Lung (tissue), 12 donors: ENCODE results near the gene TRAIP. TPM values are rescaled to one million over a fixed set of nuclear protein-coding genes. Genes with fewer than 3 reads are reported as not detected.

Experiments
- ATAC-seq: fragments of 200-7000 bp; cut with Tn5 transposase; one replicate; pipeline ENCODE4 v1.9.1; 2020; ENCODE audit warnings: moderate number of reproducible peaks; ENCODE audit not compliant: insufficient read depth, low FRiP score
- DNase-seq, 3 donors: peaks; one replicate each; pipeline ENCODE4 v3.0.0-alpha.2; 2013 to 2017
- H3K27ac ChIP-seq, 2 donors: one replicate each; pipeline ENCODE4 v1.5.1; 2013; ENCODE audit warnings: mild to moderate bottlenecking in 2 of 2, moderate library complexity in 2 of 2, control low read depth in 1 of 2, inconsistent platforms in 1 of 2, low read depth in 1 of 2, low read length in 1 of 2
- H3K27me3 ChIP-seq, 3 donors: one replicate each; pipeline ENCODE4 v1.5.1; 2013; ENCODE audit warnings: low read length in 2 of 3; ENCODE audit not compliant: control insufficient read depth in 3 of 3, insufficient read depth in 3 of 3
- H3K36me3 ChIP-seq, 4 donors: one replicate each; pipeline ENCODE4 v1.5.1; 2013; ENCODE audit warnings: low read length in 4 of 4, mild to moderate bottlenecking in 1 of 4, moderate library complexity in 1 of 4; ENCODE audit not compliant: control insufficient read depth in 4 of 4, insufficient read depth in 4 of 4
- H3K4me1 ChIP-seq, 5 donors: one replicate each; pipeline ENCODE4 v1.5.1; 2013; ENCODE audit warnings: low read length in 5 of 5, mild to moderate bottlenecking in 2 of 5, moderate library complexity in 1 of 5; ENCODE audit not compliant: control insufficient read depth in 5 of 5, insufficient read depth in 5 of 5
- H3K4me3 ChIP-seq: one replicate; pipeline ENCODE4 v1.5.1; 2013; ENCODE audit warnings: mild to moderate bottlenecking, control low read depth, moderate library complexity
- H3K9ac ChIP-seq, 2 donors: one replicate each; pipeline ENCODE4 v1.5.1; 2013; ENCODE audit warnings: low read length in 2 of 2, control low read depth in 1 of 2; ENCODE audit not compliant: insufficient read depth in 1 of 2
- H3K9me3 ChIP-seq, 4 donors: one replicate each; pipeline ENCODE4 v1.5.1; 2013; ENCODE audit warnings: low read length in 3 of 4, mild to moderate bottlenecking in 1 of 4, moderate library complexity in 1 of 4; ENCODE audit not compliant: control insufficient read depth in 4 of 4, insufficient read depth in 3 of 4
- CTCF ChIP-seq: IDR thresholded peaks from 2 replicates; pipeline ENCODE4 v1.5.1; 2012; ENCODE audit warnings: mild to moderate bottlenecking; ENCODE audit errors: control extremely low read depth, extremely low read depth
- WGBS, 2 donors: extraction: QIAGEN DNeasy Blood & Tissue Kit; methylation state at CpG; one replicate each; pipeline ENCODE4 v1.1.7; 2013; 5-methylcytosine and 5-hydroxymethylcytosine counted together
- polyA plus RNA-seq, 2 donors: library from polyadenylated mRNA; stranded (reverse); fragments of 200-250 nt; gene quantifications; one replicate each; pipeline ENCODE4 v1.2.1, GENCODE V29; 2013
- total RNA-seq, 2 donors: library from RNA; depleted of rRNA in 1 of 2; stranded (reverse); fragments of >200 nt in 1 of 2; gene quantifications; one replicate each; pipeline ENCODE4 v1.2.1, GENCODE V29; 2014 to 2021
- donor health status: control.
- donor health status: control.
- donor health status: Bipolar disorder and iron deficiency.
- donor health status: healthy.
- donor health status: DM: yes; HTN: yes; CAD: no.

Gene TRAIP
- total and polyA plus RNA-seq, 4 donors = 1.8 to 3.2 (median 2.4) TPM

DNA sequence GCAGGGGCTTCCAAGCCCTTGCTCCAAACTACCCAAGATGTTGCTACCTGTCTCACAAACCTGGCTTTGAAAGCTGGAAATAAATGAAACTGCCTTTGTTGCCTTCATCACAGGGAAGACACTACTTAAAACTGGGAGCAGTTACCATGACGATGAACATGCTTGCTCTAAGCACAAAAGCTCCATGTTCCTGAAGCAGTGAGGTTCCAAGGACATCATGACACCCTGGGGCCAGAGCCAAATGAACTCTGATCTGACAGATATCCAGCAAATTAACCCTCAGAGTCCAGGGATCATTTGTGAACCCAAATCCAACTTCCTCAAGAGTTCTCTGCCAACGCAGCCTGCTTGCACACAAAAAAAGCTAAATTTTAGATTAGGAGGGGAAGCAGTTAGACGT is 10.7 kb downstream of the TRAIP start:
- H3K4me1 ChIP-seq = peaks cover 0 to 3% (median 0%) of the 10 kb centered on the region in 5 donors
- no peak for DNase-seq
- H3K36me3 ChIP-seq = no peaks in the 10 kb centered on the region
- no peak overlapping the region for H3K9ac ChIP-seq
- no peaks in the 10 kb centered on the region for H3K9me3 ChIP-seq
- no peak overlapping the region for H3K27ac ChIP-seq
- 85 to 94% methylated on average over 3 of the region's 3 CpGs for WGBS, 2 donors
- H3K4me3 ChIP-seq = no peak overlapping the region
- H3K27me3 ChIP-seq = no peaks in the 10 kb centered on the region
- ATAC-seq = no peak
- TF ChIP-seq CTCF = no peak

GRCh38 chr3:49844464-49845183 is 11.7 kb downstream of the TRAIP start:
- WGBS, 2 donors = 82 to 83% methylated on average over 5 of the region's 5 CpGs
- Histone ChIP-seq H3K9me3 (no peaks in the 10 kb centered on the region), H3K27ac (no peak overlapping the region), H3K9ac (no peak overlapping the region), H3K36me3 (no peaks in the 10 kb centered on the region), H3K27me3 (no peaks in the 10 kb centered on the region), H3K4me1 (peaks cover 0 to 9% (median 0%) of the 10 kb centered on the region in 5 donors), H3K4me3 (no peak overlapping the region)
- ATAC-seq (no peak), DNase-seq (no peak)
- no peak for TF ChIP-seq CTCF

GRCh38 chr3:49842843-49843517 is 13.4 kb downstream of the TRAIP start:
- H3K4me3 ChIP-seq = no peak overlapping the region
- no peak for ATAC-seq
- TF ChIP-seq CTCF = no peak
- no peak overlapping the region for H3K9ac ChIP-seq
- H3K27me3 ChIP-seq = no peaks in the 10 kb centered on the region
- no peak for DNase-seq
- H3K9me3 ChIP-seq = no peaks in the 10 kb centered on the region
- peaks cover 0 to 19% (median 2%) of the 10 kb centered on the region in 5 donors for H3K4me1 ChIP-seq
- WGBS, 2 donors = 92 to 96% methylated on average over 3 of the region's 3 CpGs
- no peak overlapping the region for H3K27ac ChIP-seq
- no peaks in the 10 kb centered on the region for H3K36me3 ChIP-seq
